Epithelial cell of prostate (primary cell): ENCODE measurements around the gene ADCY3.

Experiments
- DNase-seq: peaks from one replicate; pipeline ENCODE4 v3.0.0-alpha.2; 2011; ENCODE audit warnings: low read depth, low spot score
- H3K27ac ChIP-seq: fragments of 450-650 bp; 2 replicates; pipeline ENCODE4 v1.5.1; 2017; ENCODE audit warnings: mild to moderate bottlenecking

The ADCY3 gene

GRCh38 chr2:24926602-24927252, 6.7 kb upstream of the ADCY3 start:
- no peak overlapping the region for H3K27ac ChIP-seq
- DNase-seq: no peak

GRCh38 chr2:24926220-24926601, 6.2 kb upstream of the ADCY3 start:
- H3K27ac ChIP-seq: no peak overlapping the region
- no peak for DNase-seq

GRCh38 chr2:24925815-24926214, 5.8 kb upstream of the ADCY3 start:
- no peak overlapping the region for H3K27ac ChIP-seq
- DNase-seq: no peak

- DNase-seq: no peak
Measured at GRCh38 chr2:24924732-24925131, 4.7 kb upstream of the ADCY3 start.

GRCh38 chr2:24924266-24924665, 4.2 kb upstream of the ADCY3 start:
- DNase-seq: no peak
- no peak overlapping the region for H3K27ac ChIP-seq

More at GRCh38 chr2:24924732-24925131, 4.7 kb upstream of the ADCY3 start:
- H3K27ac ChIP-seq: no peak overlapping the region

- no peak for DNase-seq
- H3K27ac ChIP-seq: no peak overlapping the region
Measured at GRCh38 chr2:24923106-24923505, 3.1 kb upstream of the ADCY3 start.

GRCh38 chr2:24922556-24922955, 2.5 kb upstream of the ADCY3 start:
- no peak for DNase-seq
- no peak overlapping the region for H3K27ac ChIP-seq

- H3K27ac ChIP-seq: no peak overlapping the region
- no peak for DNase-seq
Measured at GRCh38 chr2:24920809-24921441, 888 bp upstream of the ADCY3 start.

GRCh38 chr2:24919506-24920097, 435 bp downstream of the ADCY3 start:
- DNase-seq: no peak

GRCh38 chr2:24919037-24919505, 966 bp downstream of the ADCY3 start:
- peak overlapping the region; percentile 35 for H3K27ac ChIP-seq
- no peak for DNase-seq

More at GRCh38 chr2:24919506-24920097, 435 bp downstream of the ADCY3 start:
- H3K27ac ChIP-seq: peak overlapping the region; percentile 35

- no peak for DNase-seq
- no peak overlapping the region for H3K27ac ChIP-seq
Measured at GRCh38 chr2:24918326-24919036, 1.6 kb downstream of the ADCY3 start.

- H3K27ac ChIP-seq: no peak overlapping the region
Measured at GRCh38 chr2:24917731-24918325, 2.2 kb downstream of the ADCY3 start.

GRCh38 chr2:24917086-24917485, 3.0 kb downstream of the ADCY3 start:
- DNase-seq: no peak
- H3K27ac ChIP-seq: no peak overlapping the region

More at GRCh38 chr2:24917731-24918325, 2.2 kb downstream of the ADCY3 start:
- no peak for DNase-seq

- DNase-seq: no peak
- H3K27ac ChIP-seq: no peak overlapping the region
Measured at GRCh38 chr2:24915796-24916195, 4.2 kb downstream of the ADCY3 start.

- no peak for DNase-seq
- no peak overlapping the region for H3K27ac ChIP-seq
Measured at GRCh38 chr2:24915175-24915574, 4.9 kb downstream of the ADCY3 start.

GRCh38 chr2:24914713-24915112, 5.3 kb downstream of the ADCY3 start:
- DNase-seq: no peak
- no peak overlapping the region for H3K27ac ChIP-seq

- no peak for DNase-seq
- no peak overlapping the region for H3K27ac ChIP-seq
Measured at GRCh38 chr2:24913911-24914310, 6.1 kb downstream of the ADCY3 start.

GRCh38 chr2:24912986-24913385, 7.1 kb downstream of the ADCY3 start:
- DNase-seq: no peak
- H3K27ac ChIP-seq: no peak overlapping the region

GRCh38 chr2:24912523-24912922, 7.5 kb downstream of the ADCY3 start:
- H3K27ac ChIP-seq: no peak overlapping the region
- DNase-seq: no peak

- H3K27ac ChIP-seq: no peak overlapping the region
Measured at GRCh38 chr2:24910245-24910644, 9.8 kb downstream of the ADCY3 start.

More at GRCh38 chr2:24910245-24910644, 9.8 kb downstream of the ADCY3 start:
- DNase-seq: no peak
